Liver (tissue), 2 donors: Measurements from ENCODE around the gene DNAI2.

Experiments
- JUND ChIP-seq, 2 donors: IDR thresholded peaks; 2 replicates each; pipeline ENCODE4 v1.6.1; 2016; ENCODE audit warnings: antibody characterized with exemption in 2 of 2
- TF ChIP-seq, protein P1 (sequence below): IDR thresholded peaks from 2 replicates; pipeline ENCODE4 v1.6.1; 2016; ENCODE audit warnings: antibody characterized with exemption
- donor health status: healthy.

DNA sequence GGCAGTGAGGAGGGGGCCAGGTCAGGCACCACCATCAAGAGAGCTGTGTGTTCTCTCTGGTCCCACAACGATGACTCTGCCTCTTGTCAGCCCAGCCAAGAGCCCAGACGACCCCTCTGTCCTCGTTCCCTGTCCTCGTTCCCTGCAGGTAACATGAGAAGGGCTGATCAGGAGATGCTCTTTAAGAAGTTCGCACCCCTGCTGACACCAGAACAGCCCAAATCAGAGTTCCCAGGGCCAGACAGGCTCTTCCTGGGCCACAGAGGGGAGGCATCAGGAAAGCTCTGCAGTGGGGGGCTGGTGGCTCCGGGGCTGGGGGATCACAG, 13.5 kb upstream of the DNAI2 start:
- no peak for TF ChIP-seq JUND (IDR thresholded peaks at IDR 0.05)
- TF ChIP-seq, protein P1, sequence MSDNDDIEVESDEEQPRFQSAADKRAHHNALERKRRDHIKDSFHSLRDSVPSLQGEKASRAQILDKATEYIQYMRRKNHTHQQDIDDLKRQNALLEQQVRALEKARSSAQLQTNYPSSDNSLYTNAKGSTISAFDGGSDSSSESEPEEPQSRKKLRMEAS: no peak
